Stimulated activated CD4-positive, alpha-beta T cell treated with anti-CD3 and anti-CD28 coated beads, Interleukin-4, amount 100 ng/mL, for 1 hour (primary cell): ENCODE measurements around the gene PLA2G4A.

Experiments
- DNase-seq: peaks from one replicate; pipeline ENCODE4 v3.0.0-alpha.2; 2020

Gene PLA2G4A

GRCh38 chr1:186834399-186834958 lies 5.7 kb downstream of the PLA2G4A start:
- DNase-seq: no peak

- DNase-seq: no peak
These were observed 6.7 kb downstream of the PLA2G4A start for GRCh38 chr1:186835448-186835847.

GRCh38 chr1:186837806-186838205 lies 9.1 kb downstream of the PLA2G4A start:
- DNase-seq: no peak

DNA sequence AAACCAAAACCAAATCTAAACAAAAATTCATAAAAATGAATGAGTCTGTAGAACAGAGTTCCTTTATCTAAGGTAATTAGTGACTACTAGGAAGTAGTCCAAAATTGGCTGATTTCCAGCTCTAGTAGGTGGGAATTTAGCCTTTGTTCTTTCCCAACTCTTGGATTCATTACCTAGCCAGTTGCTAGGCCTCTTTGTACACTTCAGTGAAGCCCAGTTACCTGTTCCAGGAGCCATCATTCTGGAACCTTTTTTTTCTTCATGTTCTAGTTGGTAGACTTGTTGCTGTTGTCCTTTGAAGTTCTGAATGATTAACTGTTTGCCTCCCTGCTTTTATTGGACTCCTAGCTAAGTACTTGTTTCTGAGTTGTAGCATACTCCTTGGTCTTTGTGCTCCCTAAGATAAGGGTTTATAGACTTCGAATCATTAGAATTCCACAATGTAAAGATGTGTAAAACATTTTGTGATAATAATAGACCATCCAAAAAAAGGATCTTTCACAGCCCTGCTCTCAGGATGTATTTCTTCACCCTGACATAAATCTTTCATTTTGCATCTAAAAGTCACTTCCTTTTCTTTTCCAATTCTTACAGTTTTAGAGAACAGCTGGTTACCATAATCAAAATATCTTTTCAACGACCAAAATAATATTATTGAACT lies 9.8 kb downstream of the PLA2G4A start:
- no peak for DNase-seq

DNA sequence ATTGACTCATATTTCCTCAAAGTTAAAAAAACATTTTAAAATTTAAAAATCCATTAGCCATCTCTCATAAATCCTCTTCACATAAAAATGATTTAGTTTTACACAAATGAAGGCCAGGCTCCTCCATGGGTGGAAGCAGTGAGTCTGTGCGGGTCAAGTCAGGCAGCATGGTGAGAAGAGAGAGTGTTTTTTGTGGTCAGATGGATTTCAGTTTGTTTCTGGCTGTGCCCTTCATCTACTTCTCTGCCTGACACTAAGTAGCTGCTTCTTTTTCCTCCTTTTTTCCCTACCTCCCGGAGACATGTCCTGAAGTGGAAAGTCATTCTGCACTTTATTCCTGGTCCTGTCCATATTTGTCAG lies 10.3 kb downstream of the PLA2G4A start:
- DNase-seq: no peak

DNA sequence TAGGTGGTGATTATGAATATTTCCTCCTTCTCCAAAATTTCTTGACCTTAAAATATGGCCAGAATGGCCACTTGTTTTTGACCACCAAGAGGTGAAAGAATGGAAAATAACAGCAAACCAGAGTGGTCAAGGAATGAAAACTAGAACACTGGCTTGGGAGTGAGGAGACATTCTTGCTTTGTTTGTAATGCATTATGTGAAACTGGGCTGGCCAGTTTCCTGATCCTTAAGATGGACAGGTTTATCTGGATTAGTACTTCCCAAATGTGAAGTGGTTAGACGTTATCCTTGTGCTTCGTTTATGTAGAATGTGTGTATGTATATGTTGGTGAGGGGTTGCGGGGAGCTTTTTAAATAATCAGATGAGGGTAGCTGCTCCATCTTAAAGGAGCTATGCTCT lies 12.8 kb downstream of the PLA2G4A start:
- DNase-seq: no peak

GRCh38 chr1:186842547-186842946 lies 13.8 kb downstream of the PLA2G4A start:
- DNase-seq: no peak

- no peak for DNase-seq
These were observed 14.5 kb downstream of the PLA2G4A start for GRCh38 chr1:186843226-186843625.

DNA sequence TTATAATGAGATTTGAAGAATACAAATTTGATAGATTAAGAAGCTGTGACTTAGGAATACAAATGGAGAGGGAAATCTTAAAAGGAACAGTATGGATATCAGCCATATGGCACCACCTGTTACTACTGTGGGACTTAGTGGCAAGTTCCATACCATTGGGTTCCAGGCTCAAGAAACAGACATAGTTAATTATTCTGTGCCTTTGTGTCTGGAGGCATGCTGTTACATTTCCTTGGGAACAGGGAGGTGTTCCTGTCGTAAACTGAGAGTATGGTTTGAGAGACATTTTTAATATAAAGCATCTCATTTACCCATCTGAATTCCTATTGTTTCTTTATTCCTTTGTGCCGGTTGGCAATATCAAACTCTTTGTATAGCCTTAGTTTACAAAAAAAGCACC lies 15.2 kb downstream of the PLA2G4A start:
- DNase-seq: no peak

DNA sequence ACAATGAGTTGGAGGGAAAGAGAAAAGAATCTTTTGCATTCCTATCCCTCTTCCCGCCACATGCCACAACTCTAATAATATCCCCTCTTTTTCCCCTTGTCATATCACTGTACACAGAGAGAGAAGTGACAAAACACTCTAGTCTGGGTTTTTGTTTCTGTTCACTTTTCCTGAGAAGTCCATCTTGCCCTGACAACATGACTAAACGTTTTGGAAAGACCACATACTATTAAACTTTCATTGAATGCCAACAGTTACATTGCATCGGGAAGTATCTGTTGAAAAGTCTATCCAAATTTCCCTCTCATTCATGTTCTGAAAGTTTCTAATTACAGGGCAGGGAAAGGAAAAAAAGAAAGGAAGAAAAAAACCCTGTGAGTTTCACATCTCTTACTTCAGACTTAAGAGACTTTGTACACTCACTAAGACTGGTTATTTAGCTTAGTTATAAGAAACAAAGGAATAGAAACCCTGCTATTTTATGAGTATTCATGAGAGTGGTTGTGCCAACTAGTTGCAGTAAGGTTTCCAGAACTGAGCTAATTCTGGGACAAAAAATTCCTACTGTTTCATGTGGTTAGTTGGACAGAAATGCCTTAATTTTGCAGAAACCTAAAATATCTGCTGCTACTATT lies 16.9 kb downstream of the PLA2G4A start:
- DNase-seq: no peak

- DNase-seq: no peak
These were observed 19.9 kb downstream of the PLA2G4A start for GRCh38 chr1:186848509-186849130.

DNA sequence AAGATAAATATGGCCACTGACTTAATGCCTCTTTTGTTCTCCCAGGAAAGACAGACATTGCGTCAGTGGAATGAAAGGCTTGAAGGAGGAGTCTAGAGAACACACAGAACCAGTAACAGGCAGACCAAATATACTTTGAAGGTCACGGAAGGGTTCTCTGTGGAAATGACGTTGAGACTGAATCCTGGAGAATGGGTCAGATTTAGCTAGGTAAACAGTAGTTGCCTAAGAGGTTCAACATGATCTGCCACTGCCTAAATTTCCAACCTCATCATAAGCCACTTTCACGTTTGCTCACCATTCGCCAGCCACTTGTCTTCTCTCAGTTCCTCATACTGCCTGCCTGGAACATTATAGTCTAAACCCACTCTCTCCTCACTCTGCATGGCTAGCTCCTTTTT lies 20.5 kb downstream of the PLA2G4A start:
- DNase-seq: no peak

GRCh38 chr1:186849826-186850225 lies 21.1 kb downstream of the PLA2G4A start:
- no peak for DNase-seq

DNA sequence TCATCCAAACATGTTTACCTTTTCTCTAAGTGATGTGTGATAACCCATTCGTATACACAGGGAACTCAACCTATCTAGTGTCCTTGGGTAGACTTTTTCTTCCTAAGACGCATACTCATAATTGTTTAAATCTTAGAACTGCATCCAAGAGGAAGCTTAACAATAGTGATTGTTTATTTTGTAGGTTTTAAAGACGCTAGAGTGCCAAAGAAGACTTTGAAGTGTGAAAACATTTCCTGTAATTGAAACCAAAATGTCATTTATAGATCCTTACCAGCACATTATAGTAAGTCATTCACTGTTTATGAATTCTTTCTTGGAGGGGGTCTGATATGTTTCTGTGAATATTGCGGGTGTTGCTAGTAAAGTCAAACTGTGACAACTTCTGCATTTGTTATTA lies 25.4 kb downstream of the PLA2G4A start:
- no peak for DNase-seq

DNA sequence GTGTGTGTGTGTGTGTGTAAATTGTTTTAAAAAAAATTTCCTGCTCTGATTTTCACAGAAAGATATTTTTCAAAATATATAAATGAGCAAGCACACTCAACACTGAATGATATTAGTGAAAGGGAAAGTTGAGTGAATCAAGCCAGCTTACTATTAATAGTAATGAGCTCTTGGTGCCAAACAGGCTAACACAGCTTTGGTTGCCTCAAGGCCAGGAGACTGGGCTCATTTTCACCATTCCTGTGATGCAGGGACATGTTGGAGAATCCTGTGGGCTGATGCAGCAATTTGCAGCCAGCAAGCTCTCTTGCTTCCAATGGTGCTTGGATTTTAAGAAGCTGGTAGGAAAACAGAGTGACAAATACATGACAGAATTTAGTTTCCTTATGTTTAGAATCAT lies 30.2 kb downstream of the PLA2G4A start:
- no peak for DNase-seq

DNA sequence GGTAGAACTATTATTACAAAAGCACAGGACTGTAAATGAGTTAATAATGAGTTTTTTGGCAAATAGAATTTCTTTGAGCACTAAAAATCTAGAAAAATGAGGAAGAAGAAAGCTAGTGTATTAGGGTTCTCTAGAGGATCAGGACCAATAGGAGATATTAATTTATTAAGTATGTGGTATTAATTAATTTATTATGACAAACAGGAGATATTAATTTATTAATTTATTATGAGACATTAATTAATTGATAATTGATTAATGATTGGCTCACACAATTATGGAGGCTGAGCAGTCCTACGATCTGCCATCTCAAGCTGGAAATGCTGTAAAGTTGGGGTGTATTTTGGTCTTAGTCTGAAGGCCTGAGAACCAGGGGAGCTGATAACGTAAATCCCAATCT lies 31.2 kb downstream of the PLA2G4A start:
- DNase-seq: no peak

- DNase-seq: no peak
These were observed 35.5 kb downstream of the PLA2G4A start for GRCh38 chr1:186864296-186864695.

- DNase-seq: no peak
These were observed 36.5 kb downstream of the PLA2G4A start for GRCh38 chr1:186865253-186865652.

DNA sequence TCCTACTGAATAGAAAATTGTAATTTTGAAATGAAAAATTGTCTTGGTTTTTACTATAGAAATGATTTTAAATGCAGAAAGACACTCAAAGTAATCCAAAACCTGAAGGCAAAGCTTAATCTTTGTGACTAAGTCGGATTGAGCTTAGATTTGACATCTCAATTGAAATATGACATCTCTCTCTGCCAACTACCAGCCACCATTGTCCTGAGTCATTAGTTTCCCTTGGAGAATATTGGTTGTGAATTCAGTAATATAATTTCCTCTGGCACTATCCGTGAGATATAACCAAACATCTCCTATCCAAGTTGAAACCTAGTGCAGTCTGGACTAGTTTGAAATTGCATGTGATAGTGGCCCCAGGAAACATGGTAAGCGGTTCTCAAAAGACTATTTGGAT lies 37.1 kb downstream of the PLA2G4A start:
- DNase-seq: no peak

- DNase-seq: no peak
These were observed 40.9 kb downstream of the PLA2G4A start for GRCh38 chr1:186869526-186870228.

- DNase-seq: no peak
These were observed 43.0 kb downstream of the PLA2G4A start for GRCh38 chr1:186871784-186872183.

- no peak for DNase-seq
These were observed 43.5 kb downstream of the PLA2G4A start for GRCh38 chr1:186872291-186872690.

GRCh38 chr1:186873687-186874086 lies 44.9 kb downstream of the PLA2G4A start:
- DNase-seq: no peak
